HG02840 (cell line): Measurements from ENCODE around the gene USHBP1.
"Not testable (repeated sequence)": the region's sequence is repeated elsewhere in the genome, so short reads cannot be mapped to it uniquely, and the experiment has no call there.

Source experiments
- ATAC-seq: cut with Tn5 transposase; IDR thresholded peaks from one replicate; pipeline ENCODE4 v1.9.1; 2021; ENCODE audit warnings: mild to moderate bottlenecking, moderate library complexity, moderate number of reproducible peaks; ENCODE audit not compliant: unreplicated experiment, low FRiP score

The USHBP1 gene

GRCh38 chr19:17296976-17297375 is 32.4 kb upstream of the USHBP1 start:
- ATAC-seq = no peak

- no peak for ATAC-seq
Measured at GRCh38 chr19:17296273-17296672, 31.7 kb upstream of the USHBP1 start.

- ATAC-seq = not testable (repeated sequence)
Measured at GRCh38 chr19:17295551-17295950, 31.0 kb upstream of the USHBP1 start.

- no peak for ATAC-seq
Measured at GRCh38 chr19:17294051-17294891, 29.7 kb upstream of the USHBP1 start.

GRCh38 chr19:17293605-17294004 is 29.1 kb upstream of the USHBP1 start:
- ATAC-seq = no peak

GRCh38 chr19:17292301-17293074 is 27.9 kb upstream of the USHBP1 start:
- peak; percentile 66 for ATAC-seq

GRCh38 chr19:17289489-17289888 is 24.9 kb upstream of the USHBP1 start:
- no peak for ATAC-seq

- no peak for ATAC-seq
Measured at GRCh38 chr19:17286752-17287151, 22.2 kb upstream of the USHBP1 start.

GRCh38 chr19:17286263-17286662 is 21.7 kb upstream of the USHBP1 start:
- ATAC-seq = no peak

- ATAC-seq = no peak
Measured at GRCh38 chr19:17285415-17286135, 21.0 kb upstream of the USHBP1 start.

GRCh38 chr19:17283504-17283996 is 19.0 kb upstream of the USHBP1 start:
- no peak for ATAC-seq

GRCh38 chr19:17282488-17283125 is 18.1 kb upstream of the USHBP1 start:
- no peak for ATAC-seq

- ATAC-seq = no peak
Measured at GRCh38 chr19:17281391-17282304, 17.1 kb upstream of the USHBP1 start, which contains the start of gene ANKLE1. Gene ANKLE1, plus strand, starts transcription at chr19:17281901. Its CDS starts 20 bp downstream, at chr19:17281921.

GRCh38 chr19:17279436-17279835 is 14.9 kb upstream of the USHBP1 start:
- no peak for ATAC-seq

- no peak for ATAC-seq
Measured at GRCh38 chr19:17275441-17276175, 11.1 kb upstream of the USHBP1 start.

- ATAC-seq = not testable (repeated sequence)
Measured at GRCh38 chr19:17274892-17275291, 10.3 kb upstream of the USHBP1 start.

- ATAC-seq = no peak
Measured at GRCh38 chr19:17268754-17269153, 4.2 kb upstream of the USHBP1 start.

GRCh38 chr19:17266975-17267788 is 2.6 kb upstream of the USHBP1 start, which contains the start of gene BABAM1:
Gene BABAM1, plus strand, starts transcription at chr19:17267443. Its CDS starts 1,364 bp downstream, at chr19:17268807.
- peak; percentile 89 for ATAC-seq
